22Rv1 (cell line): ENCODE data around the gene RICTOR.

Experiments
- ZFX ChIP-seq: fragments of 450-650 bp; IDR thresholded peaks from 2 replicates; pipeline ENCODE4 v1.6.1; 2017; ENCODE audit warnings: antibody characterized with exemption, borderline replicate concordance
- TF ChIP-seq, protein P1 (sequence below): fragments of 450-650 bp; IDR thresholded peaks from 2 replicates; pipeline ENCODE4 v1.5.1; 2017; ENCODE audit warnings: mild to moderate bottlenecking

DNA sequence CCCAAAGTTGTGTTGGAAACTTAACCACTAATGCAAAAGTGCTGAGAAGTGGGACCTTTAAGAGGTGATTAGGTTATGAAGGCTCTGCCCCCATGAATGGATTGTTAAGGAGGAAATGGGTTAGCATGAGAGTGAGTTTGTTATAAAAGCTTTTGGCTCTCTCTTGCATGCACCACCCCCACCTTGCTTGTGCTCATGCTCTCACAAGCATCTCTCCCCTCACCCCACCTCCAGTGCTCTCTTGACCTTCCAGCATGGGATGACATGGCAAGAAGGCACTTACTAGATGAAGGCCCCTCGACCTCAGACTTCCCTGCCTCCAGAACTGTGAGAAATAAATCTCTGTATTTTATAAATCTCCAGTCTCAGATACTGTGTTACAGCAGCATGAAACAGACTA, 52.8 kb downstream of the RICTOR start:
- TF ChIP-seq, protein P1, sequence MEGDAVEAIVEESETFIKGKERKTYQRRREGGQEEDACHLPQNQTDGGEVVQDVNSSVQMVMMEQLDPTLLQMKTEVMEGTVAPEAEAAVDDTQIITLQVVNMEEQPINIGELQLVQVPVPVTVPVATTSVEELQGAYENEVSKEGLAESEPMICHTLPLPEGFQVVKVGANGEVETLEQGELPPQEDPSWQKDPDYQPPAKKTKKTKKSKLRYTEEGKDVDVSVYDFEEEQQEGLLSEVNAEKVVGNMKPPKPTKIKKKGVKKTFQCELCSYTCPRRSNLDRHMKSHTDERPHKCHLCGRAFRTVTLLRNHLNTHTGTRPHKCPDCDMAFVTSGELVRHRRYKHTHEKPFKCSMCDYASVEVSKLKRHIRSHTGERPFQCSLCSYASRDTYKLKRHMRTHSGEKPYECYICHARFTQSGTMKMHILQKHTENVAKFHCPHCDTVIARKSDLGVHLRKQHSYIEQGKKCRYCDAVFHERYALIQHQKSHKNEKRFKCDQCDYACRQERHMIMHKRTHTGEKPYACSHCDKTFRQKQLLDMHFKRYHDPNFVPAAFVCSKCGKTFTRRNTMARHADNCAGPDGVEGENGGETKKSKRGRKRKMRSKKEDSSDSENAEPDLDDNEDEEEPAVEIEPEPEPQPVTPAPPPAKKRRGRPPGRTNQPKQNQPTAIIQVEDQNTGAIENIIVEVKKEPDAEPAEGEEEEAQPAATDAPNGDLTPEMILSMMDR: no peak
- no peak for TF ChIP-seq ZFX
